HG03025 (cell line): ENCODE results near the gene CDC6.

Experiments
- ATAC-seq: cut with Tn5 transposase; IDR thresholded peaks from one replicate; pipeline ENCODE4 v1.9.1; 2021; ENCODE audit warnings: mild to moderate bottlenecking, moderate library complexity; ENCODE audit not compliant: unreplicated experiment, low FRiP score

The CDC6 gene

GRCh38 chr17:40349895-40350688, 62.4 kb downstream of the CDC6 start:
- no peak for ATAC-seq

GRCh38 chr17:40350689-40351358, 63.1 kb downstream of the CDC6 start:
- ATAC-seq, result no peak

GRCh38 chr17:40351359-40352236, 63.9 kb downstream of the CDC6 start:
- no peak for ATAC-seq

- ATAC-seq, result no peak
Observed at GRCh38 chr17:40352237-40352778, 64.6 kb downstream of the CDC6 start.

GRCh38 chr17:40352779-40353394, 65.2 kb downstream of the CDC6 start:
- no peak for ATAC-seq
